ENCODE data around the gene MBOAT1.

MBOAT1 gene

DNA sequence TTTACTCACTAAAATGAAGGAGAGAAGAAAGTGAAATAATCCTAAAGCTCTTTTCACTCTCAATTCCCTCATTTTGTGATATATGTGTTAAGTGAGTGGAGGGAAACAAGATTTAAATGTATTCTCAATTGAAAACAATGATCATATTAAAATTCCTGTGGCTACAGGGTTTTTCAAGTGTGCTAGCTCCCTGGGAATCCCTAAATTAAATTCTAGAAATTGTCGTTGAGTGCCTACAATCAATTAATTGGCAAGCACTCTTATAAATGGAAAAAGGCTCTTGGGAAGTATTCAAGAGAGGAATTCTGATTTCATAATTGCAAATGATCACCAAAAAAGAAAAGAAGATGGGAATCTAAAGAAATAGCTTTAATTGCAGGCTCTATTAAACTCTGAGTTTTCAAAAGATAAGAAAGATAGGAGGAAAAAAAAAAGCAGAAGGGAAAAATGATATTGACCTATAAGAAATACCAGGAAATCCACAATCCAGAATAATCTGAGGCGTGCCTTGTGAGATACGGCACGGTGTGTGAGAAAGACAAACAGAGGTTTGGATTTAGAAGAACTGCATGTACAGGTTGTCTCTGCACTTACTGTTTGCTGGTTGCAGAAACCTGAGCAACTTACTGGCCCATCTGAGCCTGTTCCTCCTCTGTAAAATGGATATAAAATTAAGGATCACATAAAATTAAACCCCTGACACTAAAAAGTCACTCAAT lies 18.3 kb upstream of the MBOAT1 start:
- TF ChIP-seq, protein P1, sequence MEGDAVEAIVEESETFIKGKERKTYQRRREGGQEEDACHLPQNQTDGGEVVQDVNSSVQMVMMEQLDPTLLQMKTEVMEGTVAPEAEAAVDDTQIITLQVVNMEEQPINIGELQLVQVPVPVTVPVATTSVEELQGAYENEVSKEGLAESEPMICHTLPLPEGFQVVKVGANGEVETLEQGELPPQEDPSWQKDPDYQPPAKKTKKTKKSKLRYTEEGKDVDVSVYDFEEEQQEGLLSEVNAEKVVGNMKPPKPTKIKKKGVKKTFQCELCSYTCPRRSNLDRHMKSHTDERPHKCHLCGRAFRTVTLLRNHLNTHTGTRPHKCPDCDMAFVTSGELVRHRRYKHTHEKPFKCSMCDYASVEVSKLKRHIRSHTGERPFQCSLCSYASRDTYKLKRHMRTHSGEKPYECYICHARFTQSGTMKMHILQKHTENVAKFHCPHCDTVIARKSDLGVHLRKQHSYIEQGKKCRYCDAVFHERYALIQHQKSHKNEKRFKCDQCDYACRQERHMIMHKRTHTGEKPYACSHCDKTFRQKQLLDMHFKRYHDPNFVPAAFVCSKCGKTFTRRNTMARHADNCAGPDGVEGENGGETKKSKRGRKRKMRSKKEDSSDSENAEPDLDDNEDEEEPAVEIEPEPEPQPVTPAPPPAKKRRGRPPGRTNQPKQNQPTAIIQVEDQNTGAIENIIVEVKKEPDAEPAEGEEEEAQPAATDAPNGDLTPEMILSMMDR (IDR thresholded peaks at IDR 0.05): no peak

DNA sequence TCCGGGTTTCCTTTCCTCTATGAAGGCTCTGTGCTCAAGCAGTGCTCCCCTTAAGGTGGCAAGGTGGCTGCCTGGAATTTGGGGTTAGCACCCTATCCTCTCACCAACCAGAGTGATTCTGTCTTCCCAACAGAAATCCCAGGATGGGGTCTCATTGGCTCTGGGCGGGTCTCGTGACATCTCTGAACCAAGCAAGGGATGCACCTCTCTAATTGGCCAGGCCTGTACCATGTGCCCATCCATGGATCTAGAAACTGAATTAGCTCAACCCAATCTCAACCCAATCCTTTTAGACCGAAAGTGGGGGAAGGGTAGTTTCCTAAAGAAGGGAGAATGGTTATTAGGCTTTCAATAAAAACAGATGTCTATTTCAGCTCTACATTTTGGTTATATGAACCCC lies 17.6 kb upstream of the MBOAT1 start:
- TF ChIP-seq, protein P1 (IDR thresholded peaks at IDR 0.05): no peak

DNA sequence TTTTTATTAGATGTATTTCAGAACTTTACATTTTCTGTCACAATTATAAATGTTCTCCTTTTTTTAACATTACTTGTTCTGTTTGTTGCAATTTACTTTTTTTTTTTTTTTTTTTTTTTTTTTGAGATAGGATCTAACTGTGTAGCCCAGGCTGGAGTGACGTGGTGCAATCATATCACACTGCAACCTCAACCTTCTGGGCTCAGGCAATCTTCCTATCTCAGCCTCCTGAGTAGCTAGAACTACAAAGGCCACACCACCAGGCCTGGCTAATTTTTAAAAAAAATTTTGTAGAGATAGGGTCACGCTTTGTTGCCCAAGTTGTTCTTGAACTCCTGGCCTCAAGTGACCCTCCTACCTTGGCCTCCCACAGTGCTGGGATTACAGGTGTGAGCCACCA lies 15.1 kb upstream of the MBOAT1 start:
- TF ChIP-seq, protein P1 (IDR thresholded peaks at IDR 0.05): no peak

DNA sequence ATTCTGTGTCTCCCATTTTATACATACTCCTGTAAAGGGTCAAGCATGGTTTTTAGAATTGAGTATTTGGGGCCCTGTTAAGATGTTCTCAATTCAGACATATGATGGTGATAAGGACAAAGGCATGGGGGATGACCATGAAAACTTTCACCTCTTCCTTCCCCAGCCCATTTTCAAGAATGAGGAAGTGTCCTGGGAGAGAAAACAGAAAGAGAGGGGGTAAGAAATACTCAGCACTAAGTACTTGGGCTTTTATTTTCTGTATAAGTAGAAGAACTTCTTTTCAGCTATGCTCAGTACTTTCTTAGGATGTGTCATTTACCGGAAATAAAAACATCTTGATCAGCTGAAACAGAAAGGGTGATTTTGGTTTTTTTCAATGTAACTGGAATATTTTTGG lies 10.9 kb upstream of the MBOAT1 start:
- TF ChIP-seq, protein P1 (IDR thresholded peaks at IDR 0.05): no peak

DNA sequence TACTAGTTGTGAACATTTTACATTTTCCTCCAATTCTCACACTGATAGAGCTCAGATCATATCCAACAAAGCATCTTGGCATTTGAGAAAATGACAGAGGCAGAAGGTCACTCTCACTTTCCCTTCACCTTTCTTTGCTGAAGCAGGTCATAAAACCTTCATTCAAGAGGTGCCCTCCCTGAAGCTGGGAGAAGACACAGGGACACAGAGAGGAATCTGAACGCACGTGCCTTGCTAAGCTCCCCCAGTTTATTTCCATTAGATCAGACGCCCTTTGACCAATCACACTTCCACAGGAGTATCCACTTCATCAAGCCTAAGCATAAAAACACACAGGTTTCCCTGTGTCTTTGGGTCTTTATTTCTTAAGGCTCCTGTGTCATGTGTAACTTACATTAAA lies 9.2 kb upstream of the MBOAT1 start:
- TF ChIP-seq, protein P1 (IDR thresholded peaks at IDR 0.05): no peak

DNA sequence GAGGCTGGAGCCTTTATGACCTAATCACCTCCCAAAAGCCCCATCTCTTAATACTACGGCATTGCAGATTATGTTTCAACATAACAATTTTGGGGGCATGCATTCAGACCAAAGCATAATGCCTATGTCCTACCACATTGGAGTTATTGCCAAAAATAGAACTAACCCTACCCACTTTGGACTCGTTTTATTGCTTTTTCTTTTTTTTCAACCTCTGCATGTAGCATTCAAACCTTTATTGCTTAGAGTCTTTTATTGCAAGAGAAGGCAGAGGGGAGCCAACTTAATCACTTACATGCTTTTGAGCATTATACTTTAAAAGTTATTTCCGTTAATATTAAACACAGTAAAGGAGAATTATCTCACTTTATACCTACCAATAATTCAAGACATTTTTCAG lies 8.1 kb upstream of the MBOAT1 start:
- TF ChIP-seq, protein P1 (IDR thresholded peaks at IDR 0.05): no peak

DNA sequence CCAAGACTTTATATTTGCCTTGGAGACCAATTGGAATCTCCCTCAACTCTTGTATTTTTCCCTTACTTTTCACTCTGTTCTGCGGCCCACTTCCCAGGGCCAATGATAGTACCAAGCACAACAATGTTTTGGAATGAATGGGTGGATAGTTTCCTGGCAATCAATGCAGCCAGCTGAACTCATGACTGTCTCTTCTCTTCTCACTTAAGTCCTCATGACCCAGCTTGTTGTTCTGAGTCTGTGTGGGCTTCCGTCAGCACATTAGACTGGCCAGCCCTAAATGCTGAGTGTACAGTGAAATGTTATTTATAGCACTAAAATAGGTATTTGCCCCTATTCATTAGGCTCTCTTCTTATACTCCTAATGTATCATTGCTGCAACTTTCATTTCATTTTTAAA lies 5.6 kb upstream of the MBOAT1 start:
- TF ChIP-seq, protein P1 (IDR thresholded peaks at IDR 0.05): no peak
